ENCODE measurements around the gene CDC27.
"Not testable (repeated sequence)": the region's sequence is repeated elsewhere in the genome, so short reads cannot be mapped to it uniquely, and the experiment has no call there.

Gene CDC27, protein sequence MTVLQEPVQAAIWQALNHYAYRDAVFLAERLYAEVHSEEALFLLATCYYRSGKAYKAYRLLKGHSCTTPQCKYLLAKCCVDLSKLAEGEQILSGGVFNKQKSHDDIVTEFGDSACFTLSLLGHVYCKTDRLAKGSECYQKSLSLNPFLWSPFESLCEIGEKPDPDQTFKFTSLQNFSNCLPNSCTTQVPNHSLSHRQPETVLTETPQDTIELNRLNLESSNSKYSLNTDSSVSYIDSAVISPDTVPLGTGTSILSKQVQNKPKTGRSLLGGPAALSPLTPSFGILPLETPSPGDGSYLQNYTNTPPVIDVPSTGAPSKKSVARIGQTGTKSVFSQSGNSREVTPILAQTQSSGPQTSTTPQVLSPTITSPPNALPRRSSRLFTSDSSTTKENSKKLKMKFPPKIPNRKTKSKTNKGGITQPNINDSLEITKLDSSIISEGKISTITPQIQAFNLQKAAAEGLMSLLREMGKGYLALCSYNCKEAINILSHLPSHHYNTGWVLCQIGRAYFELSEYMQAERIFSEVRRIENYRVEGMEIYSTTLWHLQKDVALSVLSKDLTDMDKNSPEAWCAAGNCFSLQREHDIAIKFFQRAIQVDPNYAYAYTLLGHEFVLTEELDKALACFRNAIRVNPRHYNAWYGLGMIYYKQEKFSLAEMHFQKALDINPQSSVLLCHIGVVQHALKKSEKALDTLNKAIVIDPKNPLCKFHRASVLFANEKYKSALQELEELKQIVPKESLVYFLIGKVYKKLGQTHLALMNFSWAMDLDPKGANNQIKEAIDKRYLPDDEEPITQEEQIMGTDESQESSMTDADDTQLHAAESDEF

DNA sequence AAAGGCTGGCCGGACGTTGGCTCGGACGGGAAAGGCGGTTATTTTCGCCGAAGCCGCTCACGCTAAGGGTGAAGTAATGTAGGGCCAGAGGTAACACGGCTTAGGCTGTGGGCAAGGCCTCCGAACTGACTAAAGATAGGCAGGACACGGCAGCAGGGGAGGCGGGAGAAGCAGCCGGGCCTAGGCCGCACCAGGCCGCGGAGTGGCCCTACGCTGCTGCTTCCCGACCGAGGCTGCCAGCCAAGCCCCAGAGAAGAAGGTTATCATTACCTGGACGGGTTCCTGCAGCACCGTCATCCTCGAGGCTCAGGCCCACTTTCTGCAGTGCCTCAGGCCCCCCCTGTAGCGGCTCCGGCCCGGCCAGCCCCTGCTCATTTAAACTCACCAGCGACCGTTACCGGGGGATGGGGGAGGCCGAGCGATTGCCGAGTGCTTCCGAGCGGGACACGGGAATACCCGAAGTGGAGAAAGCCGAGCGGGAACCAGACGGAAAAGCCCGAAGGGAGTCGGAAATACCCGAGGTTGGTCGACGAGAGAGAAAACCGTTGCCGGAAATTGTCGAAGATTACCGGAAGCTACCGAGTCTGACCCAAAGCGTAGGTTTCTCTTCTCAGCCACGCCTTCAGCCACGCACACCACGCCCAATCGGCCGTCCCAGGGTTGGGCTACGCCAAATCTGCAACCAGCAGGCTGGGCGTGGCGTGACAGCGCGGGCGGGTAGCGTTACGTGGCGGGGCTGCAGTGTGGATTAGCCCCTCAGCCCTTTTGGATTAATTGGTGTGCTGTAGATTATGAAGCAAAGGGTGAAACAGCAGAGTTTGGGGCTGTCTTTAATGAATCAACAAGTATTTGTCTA is at the start of gene CDC27:
Gene CDC27 (minus strand): TSS at position 420 of the 856 bp plus-strand sequence. CDS start 123 bp downstream, at position 297.
- in situ Hi-C loops (cut with MboI; ENCODE audit: low sequenced_read_pairs) = no loop called here

DNA sequence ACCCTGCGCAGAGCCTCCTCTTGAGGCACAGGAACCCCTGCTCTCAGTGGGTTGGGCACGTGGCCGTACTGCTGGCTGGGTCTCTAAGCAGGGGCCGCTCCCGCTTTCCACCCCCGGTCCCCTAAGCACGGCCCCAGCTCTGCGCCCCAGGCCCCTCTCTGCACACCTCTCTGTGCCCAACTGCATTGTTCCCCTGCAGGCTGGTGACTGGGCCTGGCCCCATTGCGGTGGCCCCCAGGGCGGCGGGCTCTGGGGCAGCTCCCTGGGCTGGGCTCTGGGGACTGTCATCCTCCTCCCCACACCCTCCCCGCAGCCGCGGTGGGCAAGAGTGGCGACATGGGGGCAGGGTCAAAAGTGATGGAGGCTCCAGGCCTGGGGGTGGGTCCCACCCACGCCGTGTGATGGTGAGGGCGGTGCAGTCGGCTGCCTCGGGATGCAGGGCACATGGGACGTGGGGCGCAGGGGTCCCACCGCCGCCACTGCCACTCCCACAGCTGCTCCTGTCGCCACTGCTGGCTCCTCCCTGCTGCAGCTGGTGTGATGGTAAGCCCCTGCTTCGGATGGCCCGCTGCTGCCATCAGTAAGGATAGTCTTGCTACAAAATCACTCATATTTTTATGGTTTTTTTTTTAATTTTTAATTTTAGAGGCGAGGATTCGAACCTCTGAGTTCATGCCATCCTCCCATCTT is 49.4 kb upstream of the CDC27 start:
- in situ Hi-C loops (cut with MboI; ENCODE audit: low sequenced_read_pairs) = no loop called here

- in situ Hi-C loops (cut with MboI; ENCODE audit: low sequenced_read_pairs) = no loop called here
Measured at GRCh38 chr17:47237841-47238240, 48.7 kb upstream of the CDC27 start.

DNA sequence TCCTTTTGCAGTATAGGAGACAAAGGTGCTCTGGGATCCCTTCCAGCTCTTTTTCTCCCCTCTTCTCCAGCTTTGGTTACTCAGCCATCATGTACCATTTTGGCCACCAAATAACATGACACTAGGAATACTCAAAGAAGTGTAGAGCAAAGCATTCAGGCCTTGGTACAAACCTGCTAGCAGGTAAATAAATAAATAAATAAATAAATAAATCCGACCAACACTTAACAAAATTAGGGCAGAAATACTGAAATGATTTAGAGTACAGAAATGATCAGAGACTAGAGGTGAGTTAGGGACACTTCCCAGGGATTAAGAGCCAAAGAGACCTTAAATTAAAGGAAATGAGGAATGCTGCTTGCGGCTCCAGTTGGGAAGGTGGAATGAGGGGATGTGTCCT is 46.8 kb upstream of the CDC27 start:
- in situ Hi-C loops (cut with MboI; ENCODE audit: low sequenced_read_pairs) = no loop called here

DNA sequence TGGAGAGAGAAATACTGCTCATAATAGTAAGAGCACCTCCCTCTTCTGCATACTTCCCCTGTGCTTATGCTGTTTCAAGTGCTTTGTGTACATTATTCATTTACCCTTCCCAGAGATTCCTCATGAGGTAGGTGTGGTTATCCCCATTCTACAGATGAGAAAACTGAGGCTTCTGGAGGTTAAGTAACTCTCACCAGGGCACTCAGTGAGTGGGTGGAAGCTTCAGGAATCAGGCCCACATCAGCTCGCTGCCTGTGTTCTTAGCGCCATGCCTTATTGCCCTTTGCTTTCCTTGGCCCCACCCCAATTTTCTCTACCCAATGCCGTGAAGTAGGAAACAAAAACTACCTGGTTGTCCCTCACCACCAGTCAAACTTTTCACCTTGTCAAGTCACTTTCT is 46.4 kb upstream of the CDC27 start:
- in situ Hi-C loops (cut with MboI; ENCODE audit: low sequenced_read_pairs) = no loop called here

- in situ Hi-C loops (cut with MboI; ENCODE audit: low sequenced_read_pairs) = loop anchor here (5.0 kb wide), 1 partner anchor 55 kb away; no protein-coding TSS in a partner anchor
Measured at GRCh38 chr17:47232465-47232864, 43.4 kb upstream of the CDC27 start.

DNA sequence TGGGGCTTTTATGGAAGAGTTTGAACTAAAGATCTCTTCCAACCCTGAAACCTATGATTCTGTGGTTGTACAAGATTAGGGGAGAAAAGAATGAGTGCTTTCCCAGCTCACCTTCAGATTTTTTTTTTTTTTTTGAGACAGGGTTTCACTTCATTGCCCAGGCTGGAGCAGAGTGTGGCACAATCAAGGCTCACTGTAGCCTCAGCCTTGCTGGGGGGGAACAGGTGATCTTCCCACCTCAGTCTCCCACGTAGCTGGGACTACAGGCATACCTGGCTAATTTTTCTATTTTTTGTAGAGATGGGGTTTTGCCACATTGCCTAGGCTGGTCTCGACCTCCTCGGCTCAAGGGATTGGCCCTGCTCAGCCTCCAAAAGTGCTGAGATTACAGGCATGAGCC is 42.8 kb upstream of the CDC27 start:
- in situ Hi-C loops (cut with MboI; ENCODE audit: low sequenced_read_pairs) = loop anchor here (5.0 kb wide), 1 partner anchor 55 kb away; no protein-coding TSS in a partner anchor

- in situ Hi-C loops (cut with MboI; ENCODE audit: low sequenced_read_pairs) = loop anchor here (5.0 kb wide), 1 partner anchor 56 kb away; no protein-coding TSS in a partner anchor
Measured at GRCh38 chr17:47231334-47231733, 42.2 kb upstream of the CDC27 start.

DNA sequence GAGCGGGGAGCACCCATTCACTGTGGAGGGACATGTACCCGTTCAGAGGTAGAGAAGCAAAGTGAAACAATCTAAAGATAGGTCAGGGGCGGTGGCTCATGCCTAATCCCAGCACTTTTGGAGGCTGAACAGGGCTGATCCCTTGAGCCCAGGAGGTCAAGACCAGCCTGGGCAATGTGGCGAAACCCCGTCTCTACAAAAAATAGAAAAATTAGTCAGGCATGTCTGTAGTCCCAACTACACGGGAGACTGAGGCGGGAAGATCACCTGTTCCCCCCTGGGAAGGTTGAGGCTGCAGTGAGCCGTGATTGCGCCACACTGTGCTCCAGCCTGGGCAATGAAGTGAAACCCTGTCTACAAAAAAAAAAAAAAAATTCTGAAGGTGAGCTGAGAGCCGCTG is 41.8 kb upstream of the CDC27 start:
- in situ Hi-C loops (cut with MboI; ENCODE audit: low sequenced_read_pairs) = loop anchor here (5.0 kb wide), 1 partner anchor 56 kb away; no protein-coding TSS in a partner anchor

- in situ Hi-C loops (cut with MboI; ENCODE audit: low sequenced_read_pairs) = loop anchor here (5.0 kb wide), 1 partner anchor 58 kb away; no protein-coding TSS in a partner anchor
Measured at GRCh38 chr17:47229535-47230443, 40.7 kb upstream of the CDC27 start.

GRCh38 chr17:47227862-47228261 is 38.8 kb upstream of the CDC27 start:
- in situ Hi-C loops (cut with MboI; ENCODE audit: low sequenced_read_pairs) = no loop called here

DNA sequence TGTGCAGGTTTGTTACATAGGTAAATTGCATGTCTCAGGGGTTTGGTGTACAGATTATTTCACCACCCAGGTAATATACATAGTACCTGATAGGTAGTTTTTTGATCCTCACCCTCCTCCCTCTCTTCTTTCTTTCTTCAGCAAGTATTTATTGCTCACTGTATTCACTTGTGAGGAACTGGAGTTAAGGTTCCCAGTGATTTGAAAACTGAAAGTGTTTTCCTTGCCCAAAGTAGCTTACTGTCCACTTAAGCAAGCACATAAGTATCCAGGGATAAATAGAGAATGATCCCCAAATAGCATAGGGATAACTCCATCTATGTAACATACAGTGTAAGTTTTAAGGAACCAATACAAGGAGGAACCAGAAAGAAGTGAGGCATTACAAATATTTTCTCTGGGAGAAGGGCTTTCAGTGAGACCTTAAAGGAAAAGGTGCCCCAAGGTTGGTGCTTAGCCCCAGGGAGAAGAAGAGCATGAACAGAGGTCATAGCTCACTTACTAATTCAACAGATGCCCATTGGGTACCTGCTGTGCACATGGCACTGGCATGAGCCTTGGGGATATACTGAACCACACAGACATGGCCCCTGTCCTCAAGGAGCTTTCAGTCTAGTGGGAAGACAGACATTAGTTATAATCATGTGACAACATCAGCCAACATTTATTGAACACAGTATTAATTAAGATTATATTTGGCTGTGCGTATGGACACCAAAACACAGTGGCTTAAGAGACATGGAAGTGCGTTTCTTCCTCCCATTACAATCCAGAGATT is 37.0 kb upstream of the CDC27 start:
- in situ Hi-C loops (cut with MboI; ENCODE audit: low sequenced_read_pairs) = no loop called here

GRCh38 chr17:47225436-47225858 is 36.4 kb upstream of the CDC27 start:
- in situ Hi-C loops (cut with MboI; ENCODE audit: low sequenced_read_pairs) = no loop called here

GRCh38 chr17:47224966-47225365 is 35.9 kb upstream of the CDC27 start:
- in situ Hi-C loops (cut with MboI; ENCODE audit: low sequenced_read_pairs) = no loop called here

GRCh38 chr17:47224077-47224476 is 35.0 kb upstream of the CDC27 start:
- in situ Hi-C loops (cut with MboI; ENCODE audit: low sequenced_read_pairs) = not testable (repeated sequence)

GRCh38 chr17:47223460-47223859 is 34.4 kb upstream of the CDC27 start:
- in situ Hi-C loops (cut with MboI; ENCODE audit: low sequenced_read_pairs) = no loop called here

- in situ Hi-C loops (cut with MboI; ENCODE audit: low sequenced_read_pairs) = no loop called here
Measured at GRCh38 chr17:47223007-47223406, 33.9 kb upstream of the CDC27 start.

GRCh38 chr17:47222047-47222446 is 33.0 kb upstream of the CDC27 start:
- in situ Hi-C loops (cut with MboI; ENCODE audit: low sequenced_read_pairs) = no loop called here
